ENCODE measurements around the gene AEN. TPM values are rescaled to one million over a fixed set of nuclear protein-coding genes. Genes with fewer than 3 reads are reported as not detected.

The AEN gene
- total RNA-seq, 4 donors from 2014 or later = 21.6 to 32.8 (median 27.3) TPM

DNA sequence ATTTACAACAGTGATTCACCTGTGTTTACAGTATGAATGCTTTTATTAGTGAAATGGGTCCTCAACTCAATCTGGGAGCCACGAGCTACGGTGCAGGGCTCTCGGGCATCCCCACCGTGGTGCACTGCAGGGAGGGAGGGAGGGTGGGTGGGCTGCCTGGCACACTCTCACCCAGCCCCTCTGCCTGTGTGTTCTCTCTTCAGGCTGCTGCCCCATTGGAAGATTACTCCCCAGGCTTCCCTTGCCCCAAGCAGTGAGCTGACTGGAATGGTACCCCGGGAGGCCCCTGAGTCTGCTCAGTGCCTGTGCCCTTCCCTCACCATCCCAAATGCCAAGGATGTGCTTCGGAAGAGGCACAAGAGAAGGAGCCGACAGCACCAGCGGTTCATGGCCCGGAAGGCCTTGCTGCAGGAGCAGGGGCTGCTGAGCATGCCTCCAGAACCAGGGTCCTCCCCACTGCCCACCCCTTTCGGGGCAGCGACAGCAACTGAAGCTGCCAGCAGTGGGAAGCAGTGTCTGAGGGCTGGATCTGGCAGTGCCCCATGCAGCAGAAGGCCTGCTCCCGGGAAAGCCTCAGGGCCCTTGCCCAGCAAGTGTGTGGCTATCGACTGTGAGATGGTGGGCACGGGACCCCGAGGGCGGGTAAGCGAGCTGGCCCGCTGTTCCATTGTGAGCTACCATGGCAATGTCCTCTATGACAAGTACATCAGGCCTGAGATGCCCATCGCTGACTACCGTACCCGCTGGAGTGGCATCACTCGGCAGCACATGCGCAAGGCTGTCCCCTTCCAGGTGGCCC lies 5.0 kb downstream of the AEN start:
- intact Hi-C loops (cut with DNase I) = loop anchor here (10.0 kb wide), 2 partner anchors 209 to 269 kb away; partner anchors contain the start of gene HAPLN3
- H3K27ac ChIP-seq = no peak overlapping the region

GRCh38 chr15:88627463-88627862 lies 6.3 kb downstream of the AEN start:
- Histone ChIP-seq H3K4me1 (peaks cover 39 to 56% of the 10 kb centered on the region in 2 donors), H3K9me3 (no peaks in the 10 kb centered on the region), H3K27me3 (no peaks in the 10 kb centered on the region), H3K27ac (no peak overlapping the region), H3K4me3 (replicated peaks in 1 of 3) (no peak overlapping the region), H3K36me3 (peaks cover 22 to 28% of the 10 kb centered on the region in 2 donors)
- TF ChIP-seq POLR2A (IDR thresholded peaks at IDR 0.05) (no peak), CTCF (IDR thresholded peaks at IDR 0.05) (no peak)
- DNase-seq = no peak
- WGBS, 2 donors = 86 to 95% methylated on average over 1 of the region's 1 CpG
- intact Hi-C loops (cut with DNase I) = loop anchor here (10.0 kb wide), 2 partner anchors 207 to 267 kb away; partner anchors contain the start of gene HAPLN3

More for the DNA sequence above, 5.0 kb downstream of the AEN start:
- TF ChIP-seq CTCF (IDR thresholded peaks at IDR 0.05) (no peak), POLR2A (IDR thresholded peaks at IDR 0.05) (no peak)
- WGBS, 2 donors = 91 to 96% methylated on average over 21 to 23 of the region's 23 CpGs
- no peaks in the 10 kb centered on the region for H3K27me3 ChIP-seq
- peaks cover 35 to 55% of the 10 kb centered on the region in 2 donors for H3K4me1 ChIP-seq
- DNase-seq = no peak
- H3K36me3 ChIP-seq = peaks cover 22 to 28% of the 10 kb centered on the region in 2 donors
- no peak overlapping the region for H3K4me3 ChIP-seq (replicated peaks in 1 of 3)
- H3K9me3 ChIP-seq = no peaks in the 10 kb centered on the region

DNA sequence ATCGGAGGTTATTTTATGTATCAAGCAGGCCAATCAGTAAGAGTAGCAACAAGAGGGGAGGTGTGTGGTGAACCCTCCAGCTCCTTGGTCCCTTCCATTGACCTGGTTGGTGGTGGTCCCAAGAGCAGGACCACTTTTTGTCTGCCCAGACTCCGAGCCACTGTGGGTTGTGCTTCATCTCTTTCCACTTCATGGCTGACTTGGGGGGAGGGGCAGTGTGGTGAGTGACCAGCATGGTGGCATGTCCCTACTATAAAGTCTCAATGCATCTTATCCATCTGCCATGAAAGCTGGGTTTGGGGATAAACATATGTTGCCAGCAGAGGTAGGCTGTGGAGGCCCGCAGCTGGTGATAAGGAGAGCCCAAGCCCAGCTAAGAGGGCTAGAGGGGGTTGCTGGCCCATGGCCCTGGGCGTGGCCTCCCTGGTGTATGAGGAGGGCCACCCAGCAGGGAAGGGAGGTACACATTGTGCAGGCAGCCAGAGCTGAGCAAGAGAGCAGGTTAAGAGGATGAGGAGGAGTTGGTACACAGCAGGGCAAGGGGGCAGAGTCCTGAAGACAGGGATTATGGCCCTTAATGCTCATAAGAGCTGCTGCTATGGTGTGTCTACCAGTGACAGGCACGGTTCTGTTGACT lies 7.0 kb downstream of the AEN start:
- H3K36me3 ChIP-seq = peaks cover 22 to 28% of the 10 kb centered on the region in 2 donors

DNA sequence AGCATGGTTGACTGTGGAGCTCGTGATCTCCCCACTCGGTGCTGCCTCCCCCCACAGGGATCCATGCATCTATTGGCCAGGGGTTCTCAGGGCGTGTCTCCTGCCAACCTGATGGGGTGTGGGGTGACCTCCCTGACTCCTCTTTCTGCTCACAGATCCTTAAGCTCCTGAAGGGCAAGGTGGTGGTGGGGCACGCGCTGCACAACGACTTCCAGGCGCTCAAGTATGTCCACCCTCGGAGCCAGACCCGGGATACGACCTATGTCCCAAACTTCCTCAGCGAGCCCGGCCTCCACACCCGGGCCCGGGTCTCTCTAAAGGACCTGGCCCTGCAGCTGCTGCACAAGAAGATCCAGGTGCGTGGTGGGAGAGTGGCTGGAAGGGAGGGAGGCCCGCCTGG lies 7.9 kb downstream of the AEN start:
- no peak for DNase-seq
- Histone ChIP-seq H3K27ac (no peak overlapping the region), H3K9me3 (no peaks in the 10 kb centered on the region), H3K4me1 (peaks cover 31 to 39% of the 10 kb centered on the region in 2 donors), H3K4me3 (replicated peaks in 1 of 3) (no peak overlapping the region), H3K36me3 (peaks cover 22 to 28% of the 10 kb centered on the region in 2 donors), H3K27me3 (no peaks in the 10 kb centered on the region)
- intact Hi-C loops (cut with DNase I) = loop anchor here (10.0 kb wide), 2 partner anchors 206 to 266 kb away; partner anchors contain the start of gene HAPLN3
- 93 to 96% methylated on average over 8 to 15 of the region's 16 CpGs for WGBS, 2 donors
- TF ChIP-seq POLR2A (IDR thresholded peaks at IDR 0.05) (no peak), CTCF (IDR thresholded peaks at IDR 0.05) (no peak)

More for the DNA sequence above, 7.0 kb downstream of the AEN start:
- no peak for TF ChIP-seq POLR2A (IDR thresholded peaks at IDR 0.05)
- no peak for TF ChIP-seq CTCF (IDR thresholded peaks at IDR 0.05)
- no peak for DNase-seq
- intact Hi-C loops (cut with DNase I) = loop anchor here (10.0 kb wide), 2 partner anchors 207 to 267 kb away; partner anchors contain the start of gene HAPLN3
- WGBS, 2 donors = 96 to 97% methylated on average over 5 of the region's 5 CpGs
- Histone ChIP-seq H3K27me3 (no peaks in the 10 kb centered on the region), H3K9me3 (no peaks in the 10 kb centered on the region), H3K4me3 (replicated peaks in 1 of 3) (no peak overlapping the region), H3K27ac (no peak overlapping the region), H3K4me1 (peaks cover 33 to 49% of the 10 kb centered on the region in 2 donors)

All from thyroid gland (tissue), 4 donors.